Putamen (tissue), 1 donor: ENCODE data around the gene CCDC149.

Experiments used
- DNase-seq: peaks from one replicate; pipeline ENCODE4 v3.0.0-alpha.2; 2016; ENCODE audit warnings: low spot score

The CCDC149 gene

DNA sequence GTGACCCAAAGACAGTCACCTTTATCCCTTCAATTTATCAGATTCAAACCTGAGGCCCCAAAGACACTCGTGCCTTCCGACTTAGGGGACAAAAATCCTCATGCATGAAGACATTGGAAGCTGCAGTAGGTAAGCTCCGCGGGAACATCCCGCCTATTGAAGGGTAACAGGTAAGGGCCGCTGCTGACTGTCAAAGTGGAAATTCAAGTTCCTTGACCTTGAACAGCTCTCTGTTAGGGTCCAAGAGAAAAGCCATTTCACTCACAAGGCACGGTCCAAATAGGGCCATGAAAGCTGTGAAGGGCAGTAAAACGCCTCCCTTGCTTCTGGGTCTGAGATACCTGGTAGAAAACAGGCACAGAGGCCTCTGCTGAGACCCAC lies 34.2 kb downstream of the CCDC149 start:
- DNase-seq = no peak

DNA sequence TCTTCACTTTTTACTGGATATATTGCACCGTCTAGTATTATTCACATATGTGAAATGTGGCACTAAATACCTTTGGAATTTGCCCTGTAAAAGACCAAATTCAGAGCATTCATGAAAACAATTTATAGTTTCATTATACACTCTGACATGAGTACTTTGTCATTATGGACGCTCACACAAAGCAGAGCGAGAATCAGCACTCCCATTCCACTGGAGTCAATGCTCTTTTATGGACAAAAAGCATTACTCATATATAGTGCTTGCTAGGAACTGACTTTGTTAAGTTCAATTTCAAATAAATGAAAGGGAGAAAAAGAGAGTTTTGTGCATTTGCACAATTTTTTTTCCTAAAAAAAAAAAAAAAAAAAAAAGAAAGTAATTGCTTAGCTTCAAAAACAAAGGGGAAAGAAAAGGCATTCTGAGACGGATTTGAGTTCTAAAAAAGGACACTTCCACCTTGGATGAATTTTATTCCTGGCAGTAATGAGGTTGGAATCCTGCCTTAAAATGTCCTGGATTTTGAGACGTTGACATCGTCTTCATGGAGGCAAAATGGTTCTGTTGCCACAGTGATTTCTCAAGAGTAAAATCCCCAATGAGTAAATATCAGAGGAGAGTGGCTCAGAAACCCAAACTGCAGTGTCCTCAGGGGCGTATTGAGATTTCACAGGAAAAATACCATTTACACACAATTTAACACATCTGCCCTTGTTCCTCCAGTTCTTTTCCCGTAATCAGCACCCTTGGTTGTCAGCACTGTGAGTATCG lies 34.8 kb downstream of the CCDC149 start:
- no peak for DNase-seq

DNA sequence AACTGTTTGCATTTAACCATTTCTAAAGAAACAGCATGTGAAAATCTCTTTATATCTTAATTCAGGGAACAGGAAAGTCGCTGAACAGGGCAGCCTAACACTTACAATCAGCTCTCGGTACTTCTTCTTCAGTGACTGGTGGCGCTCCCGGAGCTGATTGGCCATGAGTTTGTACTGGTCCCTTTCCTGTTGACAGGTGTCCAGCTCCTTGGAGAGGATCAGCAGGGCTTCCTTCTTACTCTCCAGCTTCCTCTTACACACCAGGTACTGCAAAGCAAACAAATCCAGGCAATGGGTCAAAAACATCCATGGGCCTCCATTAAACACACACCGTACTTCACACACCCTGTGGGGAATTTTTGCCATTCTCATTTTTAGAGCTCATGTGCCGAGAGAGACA lies 36.4 kb downstream of the CCDC149 start:
- DNase-seq = no peak

GRCh38 chr4:24872720-24873119 lies 40.1 kb downstream of the CCDC149 start:
- no peak for DNase-seq

DNA sequence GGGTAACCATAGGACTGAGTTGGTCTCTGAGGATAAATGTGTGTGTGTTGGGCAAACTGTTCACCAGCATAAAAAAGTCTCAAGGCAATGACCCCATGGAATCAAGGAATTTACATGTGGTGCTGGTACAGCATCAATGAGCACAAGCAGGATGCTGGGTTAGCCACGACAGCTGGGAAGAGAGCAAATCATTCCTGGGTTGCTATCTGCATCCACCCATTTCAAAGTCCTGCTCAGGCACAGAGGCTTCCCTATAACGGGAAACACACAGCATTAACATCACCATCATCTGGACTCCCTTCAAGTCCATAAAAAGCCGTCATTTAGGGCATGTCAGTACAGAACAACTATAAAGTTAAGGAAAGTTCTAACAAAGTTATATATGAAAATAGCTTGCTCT lies 41.6 kb downstream of the CCDC149 start:
- DNase-seq = no peak

DNA sequence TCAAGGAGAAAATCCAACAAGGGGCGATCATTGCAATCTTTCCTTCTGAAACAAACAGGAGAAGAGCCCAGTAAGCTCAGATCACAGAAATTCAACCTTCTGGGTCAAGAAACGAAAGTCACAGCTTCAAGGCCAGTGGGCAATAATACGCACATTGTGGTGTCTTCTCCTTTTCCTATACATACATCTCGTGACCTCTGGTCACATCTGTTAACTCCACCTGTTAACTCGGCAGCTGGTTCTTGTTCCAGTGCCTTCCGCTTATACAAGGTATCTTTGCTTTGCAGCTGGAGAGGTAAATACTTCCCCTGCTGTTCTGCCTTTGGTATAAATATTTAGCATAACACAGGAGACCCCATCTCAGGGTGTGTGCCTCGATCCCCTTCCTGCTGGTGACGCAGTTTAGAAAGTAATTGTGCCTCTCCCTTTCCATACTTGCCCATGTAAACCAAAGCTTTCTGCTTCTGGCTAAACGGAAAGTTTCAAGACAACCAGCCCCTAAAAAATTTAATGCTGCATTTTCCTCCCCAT lies 45.0 kb downstream of the CCDC149 start:
- no peak for DNase-seq

GRCh38 chr4:24867251-24867650 lies 45.6 kb downstream of the CCDC149 start:
- DNase-seq = no peak

- no peak for DNase-seq
Measured at GRCh38 chr4:24865401-24865800, 47.4 kb downstream of the CCDC149 start.

DNA sequence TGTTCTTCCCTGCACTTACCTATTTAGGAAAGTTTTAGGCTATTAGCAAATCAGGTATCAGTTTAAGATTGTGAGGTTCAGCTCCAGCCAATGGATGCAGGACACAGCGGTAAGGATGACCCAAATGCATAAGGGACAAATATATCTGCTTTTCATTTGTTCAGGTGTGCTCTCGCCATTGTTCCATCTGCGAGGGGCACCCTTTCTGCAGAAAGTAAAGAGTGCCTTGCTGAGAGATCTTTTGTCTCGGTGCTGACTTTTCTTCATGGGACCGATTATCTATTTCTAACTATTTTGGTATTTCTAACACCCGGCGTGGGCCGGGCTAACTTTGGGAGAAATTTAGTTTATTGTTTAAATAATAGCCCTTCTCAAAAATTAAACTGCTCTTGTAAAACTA lies 49.0 kb downstream of the CCDC149 start:
- no peak for DNase-seq

DNA sequence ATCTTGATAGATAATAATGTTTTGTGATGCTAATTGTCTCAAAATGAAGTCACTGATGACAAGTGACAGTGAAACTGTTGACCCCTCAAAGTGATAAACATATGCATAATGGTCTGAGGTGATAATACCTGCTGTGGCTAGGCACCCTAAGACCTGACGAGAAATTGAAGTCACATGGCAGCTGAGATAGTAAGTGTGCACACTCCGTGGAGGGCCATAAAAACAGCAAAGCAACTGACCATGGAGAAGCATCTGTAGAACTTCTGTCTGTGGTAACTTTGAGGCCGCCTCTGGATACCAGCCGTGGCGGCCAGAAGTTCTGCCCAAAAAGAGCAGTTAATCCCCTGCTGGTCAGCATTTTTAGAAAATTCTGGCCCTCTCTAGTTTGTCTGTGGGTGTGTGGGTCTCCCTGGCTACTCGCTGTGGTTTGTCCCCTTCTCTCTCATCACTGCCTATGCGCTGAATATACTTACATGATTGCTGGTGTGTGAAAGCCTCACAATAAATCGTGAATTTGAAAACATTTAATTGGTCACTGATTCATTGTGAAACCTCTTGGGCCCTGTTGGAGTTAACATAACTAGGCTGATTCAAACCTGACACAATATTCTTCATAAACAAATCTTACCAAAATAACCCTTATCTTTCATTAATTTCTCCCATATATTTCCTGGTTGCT lies 50.6 kb downstream of the CCDC149 start:
- DNase-seq = no peak

GRCh38 chr4:24858550-24858949 lies 54.3 kb downstream of the CCDC149 start:
- DNase-seq = no peak

- DNase-seq = peak; percentile 30
Measured at GRCh38 chr4:24858026-24858425, 54.8 kb downstream of the CCDC149 start.

DNA sequence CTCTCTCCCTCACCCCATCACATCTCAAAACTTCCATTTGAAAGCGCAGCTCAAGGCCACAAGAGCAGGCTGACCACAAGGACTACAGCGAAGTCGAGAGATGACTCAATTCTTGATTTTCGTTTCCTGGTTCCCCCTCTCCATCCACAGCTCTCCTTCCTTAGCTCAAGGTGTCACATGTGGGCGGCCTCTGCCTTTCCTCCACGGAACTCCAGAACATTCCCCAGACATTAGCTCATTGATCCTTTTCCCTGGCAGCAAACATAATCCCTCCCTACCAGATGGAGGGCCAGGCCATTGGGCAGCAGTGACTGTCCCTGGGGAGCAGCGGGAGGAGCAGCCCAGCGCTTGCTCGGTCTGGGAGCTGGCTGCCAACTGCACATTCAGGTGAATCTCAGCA lies 56.3 kb downstream of the CCDC149 start:
- DNase-seq = no peak

DNA sequence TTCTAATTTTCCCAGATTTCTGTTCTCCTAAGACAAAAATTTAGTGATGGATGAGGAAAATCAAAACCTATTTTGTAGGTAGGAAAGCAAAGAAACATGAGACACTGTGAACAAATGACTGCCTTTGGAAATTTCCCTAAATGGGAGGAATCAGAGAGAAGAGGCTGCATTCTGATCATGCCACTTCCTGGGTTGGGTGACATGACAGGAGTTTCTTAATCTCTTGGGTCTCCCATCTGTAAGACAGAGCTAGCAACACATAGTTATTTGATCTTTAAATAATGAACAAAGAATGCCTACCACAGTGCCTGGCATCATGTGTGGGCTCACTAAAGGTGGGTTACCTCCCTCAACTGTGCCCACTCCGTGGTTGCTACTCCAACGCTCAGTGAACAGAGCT lies 57.1 kb downstream of the CCDC149 start:
- no peak for DNase-seq

DNA sequence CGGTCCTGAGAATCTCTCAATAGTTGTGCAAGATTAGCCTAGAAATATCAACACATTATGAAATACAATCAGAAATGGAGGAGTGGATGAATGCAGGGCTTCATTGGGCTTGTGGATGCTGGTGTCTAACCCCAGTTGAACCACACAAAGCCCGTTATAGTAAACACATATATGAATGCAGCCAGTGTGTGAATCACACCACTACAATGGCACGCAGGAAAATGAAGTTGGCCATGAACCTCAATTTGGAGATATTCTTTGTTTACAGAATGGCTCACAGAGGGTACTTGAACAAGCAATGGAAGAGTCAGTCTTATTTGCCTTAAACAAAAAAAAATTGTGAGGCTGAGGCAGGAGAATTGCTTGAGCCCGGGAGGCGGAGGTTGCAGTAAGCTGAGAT lies 59.7 kb downstream of the CCDC149 start:
- DNase-seq = peak; percentile 63

GRCh38 chr4:24850674-24851073 lies 62.2 kb downstream of the CCDC149 start:
- DNase-seq = no peak

- DNase-seq = no peak
Measured at GRCh38 chr4:24849756-24850155, 63.1 kb downstream of the CCDC149 start.

DNA sequence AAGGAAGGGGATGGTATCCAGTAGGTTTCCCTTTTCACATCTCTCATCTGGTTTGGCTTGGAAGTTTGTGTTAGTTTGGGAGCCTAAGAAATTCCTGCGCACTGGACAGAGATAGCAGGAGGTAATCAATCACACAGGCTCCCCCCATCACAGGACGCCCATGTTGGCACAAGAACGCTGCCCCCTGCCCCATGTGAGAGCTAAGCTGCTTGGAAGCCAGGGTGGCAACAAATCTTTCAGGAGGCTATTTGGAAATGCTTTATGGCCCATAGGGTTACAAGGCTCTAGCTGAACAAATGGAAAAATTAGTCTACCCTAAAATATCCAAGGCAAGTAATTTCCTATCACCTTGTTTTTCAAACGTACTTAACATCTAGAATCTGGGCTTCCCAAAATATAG lies 63.5 kb downstream of the CCDC149 start:
- no peak for DNase-seq

- no peak for DNase-seq
Measured at GRCh38 chr4:24846716-24847115, 66.1 kb downstream of the CCDC149 start.

DNA sequence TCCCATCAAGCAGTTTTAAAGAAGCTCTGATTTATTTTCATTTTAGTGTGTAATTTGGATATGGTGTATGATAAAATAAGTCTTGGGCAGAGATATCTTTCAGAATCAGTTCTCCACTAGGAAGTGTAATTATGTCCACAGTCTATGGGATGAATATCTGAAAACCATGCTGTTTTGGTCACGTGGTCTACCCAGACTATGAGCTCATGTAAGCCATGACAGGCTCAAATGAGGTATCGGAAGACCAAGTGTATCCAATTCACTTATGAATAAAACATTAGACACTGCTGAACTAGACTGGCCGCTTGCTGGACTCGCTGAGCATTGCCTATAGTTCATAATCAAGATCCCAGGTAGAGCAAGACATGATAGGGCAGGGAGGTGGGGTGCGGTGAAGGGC lies 66.9 kb downstream of the CCDC149 start:
- no peak for DNase-seq

- DNase-seq = no peak
Measured at GRCh38 chr4:24845132-24845531, 67.7 kb downstream of the CCDC149 start.

GRCh38 chr4:24843096-24843495 lies 69.7 kb downstream of the CCDC149 start:
- DNase-seq = no peak

DNA sequence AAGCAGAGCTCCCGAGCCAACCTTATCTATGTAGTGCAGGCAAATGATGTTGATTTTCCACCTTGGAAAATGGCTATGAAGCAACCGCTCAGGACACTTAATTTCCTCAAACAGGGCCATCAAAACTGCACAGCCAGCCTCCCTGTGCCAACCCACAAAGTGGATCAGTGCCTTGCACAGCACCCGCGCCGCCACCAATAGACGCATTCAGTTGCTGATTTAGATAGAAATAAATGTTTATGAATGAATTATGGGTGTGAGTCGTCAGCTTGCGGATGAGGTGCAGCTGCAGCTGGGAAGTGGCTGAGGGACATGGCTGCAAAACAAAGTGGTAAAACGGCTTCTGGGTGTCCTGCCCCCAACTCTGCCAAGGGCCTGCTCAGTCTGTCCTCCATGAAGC lies 70.5 kb downstream of the CCDC149 start:
- no peak for DNase-seq
